ENCODE measurements around the gene TSKU.
A peak's percentile ranks its signal among the peaks of the same experiment; 100 is the strongest.

Gene TSKU

DNA sequence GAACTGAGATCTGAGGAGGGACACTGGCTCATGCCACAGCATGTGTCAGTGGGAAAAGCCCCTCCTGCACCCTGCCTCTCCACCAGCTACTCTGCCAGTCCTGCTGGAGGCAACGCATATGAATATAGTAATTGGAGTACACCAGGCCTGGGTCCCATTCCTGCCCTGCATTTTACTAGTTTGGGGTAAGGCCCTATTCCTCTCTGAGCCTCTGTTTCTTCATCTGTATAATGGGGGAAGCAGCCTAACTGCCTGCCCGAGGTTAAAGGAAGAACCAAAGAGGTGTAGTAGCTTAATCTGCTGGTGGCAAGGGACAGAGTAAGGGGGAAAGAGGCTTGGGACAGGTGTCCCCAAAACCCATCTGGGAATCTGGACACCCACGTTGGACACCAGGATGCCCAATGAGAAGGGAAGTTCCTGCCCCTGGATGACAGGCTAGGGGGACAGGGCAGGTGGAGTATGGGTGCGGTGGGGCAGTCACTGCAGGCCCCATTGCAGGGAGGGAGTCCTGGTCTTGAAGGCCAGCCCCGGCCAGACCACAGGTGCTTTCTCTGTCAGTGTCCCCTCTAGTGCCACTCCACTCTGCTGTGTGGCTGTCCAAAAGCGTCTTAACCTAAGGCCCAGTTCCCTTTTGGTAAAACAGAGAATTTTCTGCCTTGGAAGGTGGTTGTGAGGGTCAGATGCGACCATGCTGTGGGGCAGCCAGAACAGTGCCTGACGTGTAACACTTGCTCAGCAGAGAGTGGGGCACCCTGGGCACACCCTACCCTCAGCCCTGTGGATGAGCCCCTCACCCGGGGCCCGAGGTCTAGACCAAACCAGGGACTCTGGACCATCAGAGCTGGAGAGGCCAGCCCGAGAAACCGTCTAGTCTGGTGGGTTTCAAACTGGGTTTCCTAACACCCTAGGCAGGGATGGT lies 11.5 kb downstream of the TSKU start:
- no peaks in the 10 kb centered on the region for H3K9me3 ChIP-seq (ENCODE audit: control insufficient read depth, low read depth, low read length)
- no peak overlapping the region for H3K9ac ChIP-seq (ENCODE audit: low read length)
- H3K4me1 ChIP-seq (ENCODE audit: control insufficient read depth, low read depth, low read length): peaks cover 16% of the 10 kb centered on the region
- peaks cover 8% of the 10 kb centered on the region for H3K36me3 ChIP-seq (ENCODE audit: control insufficient read depth, low read depth, low read length)
- no peaks in the 10 kb centered on the region for H3K27me3 ChIP-seq (ENCODE audit: control insufficient read depth, insufficient read depth, low read length)
- H3K4me3 ChIP-seq (ENCODE audit: low read length): no peak overlapping the region
- H3K27ac ChIP-seq (ENCODE audit: low read length): no peak overlapping the region

DNA sequence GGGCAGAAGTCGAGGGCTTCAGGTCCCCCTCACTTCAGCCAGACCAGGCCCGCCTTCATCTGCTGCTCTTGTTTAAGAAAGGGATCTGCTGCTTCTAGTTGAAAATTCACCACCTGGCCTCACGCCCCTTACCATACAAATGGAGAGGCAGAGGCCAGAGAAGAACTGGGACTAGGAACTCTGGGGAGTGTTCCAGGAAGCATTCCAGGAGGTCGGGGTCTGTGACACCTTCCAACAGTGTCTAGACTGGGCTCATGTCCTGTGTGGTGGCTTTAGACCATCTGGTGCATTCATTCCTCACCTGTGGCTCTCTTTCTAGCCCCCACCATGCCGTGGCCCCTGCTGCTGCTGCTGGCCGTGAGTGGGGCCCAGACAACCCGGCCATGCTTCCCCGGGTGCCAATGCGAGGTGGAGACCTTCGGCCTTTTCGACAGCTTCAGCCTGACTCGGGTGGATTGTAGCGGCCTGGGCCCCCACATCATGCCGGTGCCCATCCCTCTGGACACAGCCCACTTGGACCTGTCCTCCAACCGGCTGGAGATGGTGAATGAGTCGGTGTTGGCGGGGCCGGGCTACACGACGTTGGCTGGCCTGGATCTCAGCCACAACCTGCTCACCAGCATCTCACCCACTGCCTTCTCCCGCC lies 12.3 kb downstream of the TSKU start:
- Histone ChIP-seq H3K4me1 (ENCODE audit: control insufficient read depth, low read depth, low read length) (peaks cover 17% of the 10 kb centered on the region), H3K27ac (ENCODE audit: low read length) (no peak overlapping the region), H3K9me3 (ENCODE audit: control insufficient read depth, low read depth, low read length) (no peaks in the 10 kb centered on the region), H3K36me3 (ENCODE audit: control insufficient read depth, low read depth, low read length) (peaks cover 8% of the 10 kb centered on the region), H3K4me3 (ENCODE audit: low read length) (no peak overlapping the region), H3K27me3 (ENCODE audit: control insufficient read depth, insufficient read depth, low read length) (no peaks in the 10 kb centered on the region), H3K9ac (ENCODE audit: low read length) (no peak overlapping the region)

GRCh38 chr11:76795936-76796441 lies 12.8 kb downstream of the TSKU start:
- peaks cover 22% of the 10 kb centered on the region for H3K4me1 ChIP-seq (ENCODE audit: control insufficient read depth, low read depth, low read length)
- no peak overlapping the region for H3K9ac ChIP-seq (ENCODE audit: low read length)
- H3K4me3 ChIP-seq (ENCODE audit: low read length): no peak overlapping the region
- no peaks in the 10 kb centered on the region for H3K9me3 ChIP-seq (ENCODE audit: control insufficient read depth, low read depth, low read length)
- peaks cover 8% of the 10 kb centered on the region for H3K36me3 ChIP-seq (ENCODE audit: control insufficient read depth, low read depth, low read length)
- H3K27me3 ChIP-seq (ENCODE audit: control insufficient read depth, insufficient read depth, low read length): no peaks in the 10 kb centered on the region
- H3K27ac ChIP-seq (ENCODE audit: low read length): no peak overlapping the region

GRCh38 chr11:76796511-76797198 lies 13.5 kb downstream of the TSKU start:
- H3K9me3 ChIP-seq (ENCODE audit: control insufficient read depth, low read depth, low read length): no peaks in the 10 kb centered on the region
- no peak overlapping the region for H3K9ac ChIP-seq (ENCODE audit: low read length)
- no peak overlapping the region for H3K27ac ChIP-seq (ENCODE audit: low read length)
- no peaks in the 10 kb centered on the region for H3K27me3 ChIP-seq (ENCODE audit: control insufficient read depth, insufficient read depth, low read length)
- H3K4me3 ChIP-seq (ENCODE audit: low read length): no peak overlapping the region
- peaks cover 28% of the 10 kb centered on the region for H3K4me1 ChIP-seq (ENCODE audit: control insufficient read depth, low read depth, low read length)
- peaks cover 8% of the 10 kb centered on the region for H3K36me3 ChIP-seq (ENCODE audit: control insufficient read depth, low read depth, low read length)

GRCh38 chr11:76797341-76798201 lies 14.4 kb downstream of the TSKU start:
- Histone ChIP-seq H3K36me3 (ENCODE audit: control insufficient read depth, low read depth, low read length) (peaks cover 8% of the 10 kb centered on the region), H3K4me1 (ENCODE audit: control insufficient read depth, low read depth, low read length) (peaks cover 29% of the 10 kb centered on the region), H3K27ac (ENCODE audit: low read length) (no peak overlapping the region), H3K9me3 (ENCODE audit: control insufficient read depth, low read depth, low read length) (no peaks in the 10 kb centered on the region), H3K9ac (ENCODE audit: low read length) (no peak overlapping the region), H3K27me3 (ENCODE audit: control insufficient read depth, insufficient read depth, low read length) (no peaks in the 10 kb centered on the region), H3K4me3 (ENCODE audit: low read length) (no peak overlapping the region)

DNA sequence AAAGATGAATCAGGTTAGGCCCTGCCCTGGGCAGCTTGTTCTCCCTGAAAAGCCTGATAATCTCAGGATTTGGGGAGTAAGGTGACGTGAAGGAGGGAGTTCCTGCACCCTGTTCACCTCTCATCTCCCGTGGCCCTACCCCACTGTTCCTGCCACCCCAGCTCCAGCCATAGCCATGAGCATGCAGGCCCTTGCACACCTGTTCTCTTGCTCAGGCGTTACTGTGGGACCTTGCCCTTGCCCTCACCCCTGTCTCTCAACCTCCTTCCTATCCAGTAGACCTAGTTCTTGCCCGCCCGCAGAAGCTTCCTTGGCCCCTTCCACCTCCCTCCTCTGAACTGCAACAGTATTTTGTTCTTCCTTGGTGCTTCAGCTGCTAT lies 15.0 kb downstream of the TSKU start:
- no peak overlapping the region for H3K27ac ChIP-seq (ENCODE audit: low read length)
- peaks cover 24% of the 10 kb centered on the region for H3K4me1 ChIP-seq (ENCODE audit: control insufficient read depth, low read depth, low read length)
- H3K27me3 ChIP-seq (ENCODE audit: control insufficient read depth, insufficient read depth, low read length): no peaks in the 10 kb centered on the region
- peaks cover 8% of the 10 kb centered on the region for H3K36me3 ChIP-seq (ENCODE audit: control insufficient read depth, low read depth, low read length)
- H3K4me3 ChIP-seq (ENCODE audit: low read length): no peak overlapping the region
- H3K9me3 ChIP-seq (ENCODE audit: control insufficient read depth, low read depth, low read length): no peaks in the 10 kb centered on the region
- H3K9ac ChIP-seq (ENCODE audit: low read length): no peak overlapping the region

- peaks cover 19% of the 10 kb centered on the region for H3K4me1 ChIP-seq (ENCODE audit: control insufficient read depth, low read depth, low read length)
- no peak overlapping the region for H3K9ac ChIP-seq (ENCODE audit: low read length)
- peak overlapping the region; percentile 25 for H3K4me3 ChIP-seq (ENCODE audit: low read length)
- no peaks in the 10 kb centered on the region for H3K9me3 ChIP-seq (ENCODE audit: control insufficient read depth, low read depth, low read length)
- H3K27me3 ChIP-seq (ENCODE audit: control insufficient read depth, insufficient read depth, low read length): no peaks in the 10 kb centered on the region
- H3K27ac ChIP-seq (ENCODE audit: low read length): no peak overlapping the region
- peaks cover 8% of the 10 kb centered on the region for H3K36me3 ChIP-seq (ENCODE audit: control insufficient read depth, low read depth, low read length)
Observed at GRCh38 chr11:76798671-76799065, 15.5 kb downstream of the TSKU start.

GRCh38 chr11:76799066-76799804 lies 16.1 kb downstream of the TSKU start:
- Histone ChIP-seq H3K4me3 (ENCODE audit: low read length) (peak overlapping the region; percentile 25), H3K27me3 (ENCODE audit: control insufficient read depth, insufficient read depth, low read length) (no peaks in the 10 kb centered on the region), H3K9ac (ENCODE audit: low read length) (no peak overlapping the region), H3K27ac (ENCODE audit: low read length) (no peak overlapping the region), H3K9me3 (ENCODE audit: control insufficient read depth, low read depth, low read length) (no peaks in the 10 kb centered on the region), H3K36me3 (ENCODE audit: control insufficient read depth, low read depth, low read length) (peaks cover 8% of the 10 kb centered on the region), H3K4me1 (ENCODE audit: control insufficient read depth, low read depth, low read length) (peaks cover 14% of the 10 kb centered on the region)

GRCh38 chr11:76800466-76801200 lies 17.5 kb downstream of the TSKU start:
- Histone ChIP-seq H3K4me1 (ENCODE audit: control insufficient read depth, low read depth, low read length) (peaks cover 12% of the 10 kb centered on the region), H3K4me3 (ENCODE audit: low read length) (no peak overlapping the region), H3K9me3 (ENCODE audit: control insufficient read depth, low read depth, low read length) (no peaks in the 10 kb centered on the region), H3K36me3 (ENCODE audit: control insufficient read depth, low read depth, low read length) (peaks cover 8% of the 10 kb centered on the region), H3K27ac (ENCODE audit: low read length) (no peak overlapping the region), H3K9ac (ENCODE audit: low read length) (no peak overlapping the region), H3K27me3 (ENCODE audit: control insufficient read depth, insufficient read depth, low read length) (no peaks in the 10 kb centered on the region)

- H3K36me3 ChIP-seq (ENCODE audit: control insufficient read depth, low read depth, low read length): peaks cover 5% of the 10 kb centered on the region
- peaks cover 13% of the 10 kb centered on the region for H3K4me1 ChIP-seq (ENCODE audit: control insufficient read depth, low read depth, low read length)
- no peak overlapping the region for H3K9ac ChIP-seq (ENCODE audit: low read length)
- H3K27ac ChIP-seq (ENCODE audit: low read length): no peak overlapping the region
- no peaks in the 10 kb centered on the region for H3K9me3 ChIP-seq (ENCODE audit: control insufficient read depth, low read depth, low read length)
- H3K4me3 ChIP-seq (ENCODE audit: low read length): no peak overlapping the region
- H3K27me3 ChIP-seq (ENCODE audit: control insufficient read depth, insufficient read depth, low read length): no peaks in the 10 kb centered on the region
Observed at GRCh38 chr11:76801225-76801624, 18.1 kb downstream of the TSKU start.

All from iPS-18a (cell line).